Stimulated activated CD8-positive, alpha-beta memory T cell treated with anti-CD3 and anti-CD28 coated beads, Interleukin-15, amount 100 ng/mL, for 48 hours (primary cell): ENCODE data around the gene OPALIN.

Experiments used
- DNase-seq, 2 donors: peaks; one replicate each; pipeline ENCODE4 v3.0.0-alpha.2; 2020; ENCODE audit warnings: low read depth in 2 of 2

OPALIN gene

DNA sequence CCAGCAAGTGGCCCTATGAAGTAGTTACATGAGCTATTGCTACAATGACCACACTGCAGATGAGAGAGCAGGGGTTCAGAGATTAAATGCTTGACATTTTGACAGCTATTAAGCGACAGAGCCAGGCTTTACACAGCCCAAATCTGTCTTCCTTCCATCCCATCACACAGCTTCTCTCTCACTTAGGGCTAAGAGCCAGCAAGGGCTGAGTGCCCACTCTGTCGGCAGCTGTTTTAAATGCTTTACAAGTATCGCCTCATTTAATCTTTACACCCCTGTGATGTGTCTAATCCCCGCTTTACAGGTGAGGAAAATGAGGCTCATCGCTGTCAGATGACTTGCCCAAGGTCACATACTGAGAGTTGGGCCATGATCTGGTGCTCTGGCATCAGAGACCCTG is 15.2 kb upstream of the OPALIN start:
- no peak for DNase-seq

DNA sequence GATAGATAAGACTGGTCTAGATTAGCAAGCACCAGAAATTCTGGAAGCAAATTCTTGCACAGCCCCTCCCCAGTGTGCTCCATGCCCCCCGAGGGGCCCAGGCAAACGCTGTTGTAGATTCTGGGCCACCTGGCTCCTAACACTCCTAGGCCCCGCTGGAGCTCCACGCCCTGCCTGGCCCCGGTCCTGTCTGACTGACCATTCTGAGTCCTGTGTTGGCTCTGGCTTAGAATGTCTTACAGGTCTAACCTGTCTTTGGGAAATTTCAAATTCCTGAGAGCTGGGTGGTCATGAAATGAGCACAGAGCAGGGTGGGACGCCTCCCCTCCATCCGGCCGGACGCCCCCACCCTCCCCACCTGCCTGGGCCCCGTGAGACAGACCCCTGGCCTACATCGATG is 12.6 kb upstream of the OPALIN start:
- DNase-seq: no peak

DNA sequence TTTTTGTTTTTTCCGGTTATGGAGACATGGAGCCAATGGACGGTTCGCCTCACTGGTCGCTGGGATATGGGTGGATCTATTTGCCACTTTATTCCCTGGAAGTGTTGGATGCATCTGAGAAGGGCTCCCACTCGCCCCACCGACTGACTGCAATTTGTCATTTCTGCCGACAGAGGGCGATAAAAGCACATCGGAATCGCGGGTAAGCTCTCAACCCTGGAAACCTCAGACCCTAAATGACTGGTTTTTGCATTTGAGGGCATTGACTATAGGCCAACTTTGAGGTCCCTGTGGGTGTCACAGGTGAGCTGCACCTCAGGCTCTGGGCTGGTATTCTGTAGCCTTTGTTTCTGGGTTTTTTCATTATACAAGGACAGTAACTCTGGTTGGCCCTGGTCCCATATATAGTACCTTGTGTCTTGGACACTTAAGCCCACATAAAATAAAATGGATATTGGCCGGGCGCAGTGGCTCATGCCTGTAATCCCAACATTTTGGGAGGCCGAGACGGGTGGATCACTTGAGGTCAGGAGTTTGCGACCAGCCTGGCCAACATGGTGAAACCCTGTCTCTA is 11.9 kb upstream of the OPALIN start:
- peak in 1 of 2 donors; percentile 8 for DNase-seq

DNA sequence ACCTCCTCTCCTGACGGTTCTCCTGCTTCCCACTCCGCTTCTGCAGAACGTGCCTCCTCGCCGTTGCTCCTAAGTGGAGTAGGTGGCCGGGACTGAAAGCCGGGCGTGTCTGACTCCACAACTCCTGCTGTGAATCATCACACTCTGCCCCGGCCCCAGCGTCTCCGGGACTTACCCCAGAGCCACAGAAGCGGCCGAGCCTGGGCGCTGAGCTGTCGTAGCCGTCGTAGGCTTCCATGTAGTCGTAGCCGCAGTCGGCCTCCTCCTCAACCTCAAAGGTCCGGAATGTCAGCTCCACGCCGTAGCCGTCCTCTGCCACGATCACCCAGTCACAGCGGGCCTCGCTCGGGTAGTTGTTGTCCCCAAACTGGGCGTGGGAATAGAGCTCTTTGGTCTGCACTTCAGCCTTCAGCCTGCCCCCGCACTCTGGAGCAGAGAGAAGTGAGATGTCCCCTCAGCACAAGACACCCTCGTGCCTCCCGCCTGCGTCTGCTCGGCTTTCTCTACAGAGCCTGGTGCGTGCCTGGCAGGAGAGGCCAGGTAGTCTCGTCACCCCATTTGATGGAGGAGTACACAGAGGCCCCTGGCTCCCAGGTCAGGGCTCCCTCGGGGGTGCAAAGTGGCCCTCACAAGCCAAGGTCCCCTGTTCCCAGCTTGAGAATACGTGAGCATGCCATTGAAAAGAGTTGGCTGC is 11.2 kb upstream of the OPALIN start:
- DNase-seq: no peak

DNA sequence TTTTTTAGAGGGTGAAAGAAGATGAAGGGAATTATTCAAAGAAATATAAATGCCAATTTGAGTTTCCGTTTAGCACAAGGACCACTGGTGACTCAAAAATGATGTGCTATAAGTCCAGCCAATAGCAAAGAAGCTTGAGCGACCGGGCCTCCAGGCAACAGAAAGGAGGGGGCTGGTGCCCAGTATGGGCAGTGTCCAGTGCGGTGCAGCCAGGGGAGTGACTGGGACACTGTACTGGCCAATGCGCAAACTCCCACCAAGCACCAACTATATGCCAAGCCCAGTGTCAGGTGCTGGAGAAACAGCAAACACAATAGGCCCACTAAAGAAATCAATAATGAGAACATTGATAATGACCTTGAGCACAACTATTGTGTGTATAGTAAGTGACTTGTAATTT is 10.2 kb upstream of the OPALIN start:
- no peak for DNase-seq

DNA sequence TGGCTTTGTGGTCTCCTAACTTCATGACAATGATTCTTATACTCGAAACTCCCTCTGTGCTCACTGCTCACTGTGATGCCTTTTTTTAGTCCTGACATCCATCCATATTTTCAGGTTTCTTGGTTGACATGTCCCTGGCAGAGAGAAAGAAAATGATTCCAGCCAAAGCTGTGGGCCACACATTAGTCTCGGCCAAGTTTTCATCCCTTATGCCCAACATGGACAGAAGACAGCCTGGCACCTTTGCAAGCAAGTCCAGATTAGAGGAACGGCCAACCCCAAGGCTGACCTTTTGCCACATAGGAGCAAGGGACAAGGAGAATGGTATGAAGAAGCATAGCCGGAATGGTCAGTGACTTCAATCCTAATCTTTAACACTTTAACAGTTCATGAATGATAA is 8.7 kb upstream of the OPALIN start:
- DNase-seq: no peak

DNA sequence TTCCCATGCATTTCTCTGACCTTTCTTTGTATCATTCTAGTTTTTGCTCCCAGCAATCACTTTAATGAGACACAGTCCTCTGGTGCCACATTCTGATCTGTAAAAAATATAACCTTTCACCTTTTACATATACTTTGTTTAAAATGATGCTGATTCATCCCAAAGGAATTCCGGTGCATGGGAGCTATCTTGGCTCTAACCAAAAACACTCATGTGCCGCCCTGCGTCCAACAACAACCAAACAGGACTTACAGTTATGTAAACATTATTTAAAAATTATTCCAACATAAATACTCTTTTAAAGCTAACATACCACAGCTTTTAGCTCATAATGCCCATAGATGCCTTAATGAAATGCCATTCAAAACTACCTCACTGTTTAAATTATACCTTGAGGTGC is 7.7 kb upstream of the OPALIN start:
- DNase-seq: no peak

DNA sequence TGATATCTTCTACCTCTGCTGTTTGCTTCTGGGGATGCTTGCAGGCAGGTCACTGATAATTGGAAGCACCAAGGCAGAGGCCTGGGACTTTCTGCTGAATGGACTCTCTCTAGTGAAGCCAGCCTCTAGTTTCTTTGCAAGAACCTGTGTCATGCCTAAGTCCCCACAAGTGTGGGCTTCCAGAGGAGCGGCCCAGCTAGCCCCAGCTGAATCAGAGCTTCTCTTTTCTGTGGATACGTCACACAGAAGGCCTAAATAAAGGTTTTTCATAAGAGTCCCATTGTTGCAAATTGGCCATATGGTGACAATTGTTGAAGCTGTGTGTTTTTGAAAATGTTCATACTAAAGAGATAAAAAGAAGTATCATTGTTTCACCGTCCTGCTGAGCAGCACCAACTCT is 6.8 kb upstream of the OPALIN start:
- no peak for DNase-seq

DNA sequence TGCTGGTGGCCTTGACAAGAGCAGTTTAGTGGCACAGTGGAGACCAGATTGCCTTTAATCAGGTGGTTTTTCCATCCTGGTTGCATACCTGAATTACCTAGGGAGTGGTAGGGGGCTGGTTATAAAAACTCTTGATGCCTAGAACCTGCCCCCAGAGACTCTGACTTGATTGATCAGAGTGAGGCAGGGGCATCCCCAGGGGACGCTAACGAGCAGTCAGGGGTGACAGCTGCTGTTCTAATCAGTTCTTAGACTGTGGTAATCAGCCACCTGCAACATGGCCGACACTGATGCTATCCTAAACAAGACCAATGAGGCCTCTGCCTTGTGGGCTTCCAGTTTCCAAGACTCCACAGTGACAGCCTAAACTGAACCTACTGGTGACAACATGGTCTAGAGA is 2.0 kb upstream of the OPALIN start:
- no peak for DNase-seq

DNA sequence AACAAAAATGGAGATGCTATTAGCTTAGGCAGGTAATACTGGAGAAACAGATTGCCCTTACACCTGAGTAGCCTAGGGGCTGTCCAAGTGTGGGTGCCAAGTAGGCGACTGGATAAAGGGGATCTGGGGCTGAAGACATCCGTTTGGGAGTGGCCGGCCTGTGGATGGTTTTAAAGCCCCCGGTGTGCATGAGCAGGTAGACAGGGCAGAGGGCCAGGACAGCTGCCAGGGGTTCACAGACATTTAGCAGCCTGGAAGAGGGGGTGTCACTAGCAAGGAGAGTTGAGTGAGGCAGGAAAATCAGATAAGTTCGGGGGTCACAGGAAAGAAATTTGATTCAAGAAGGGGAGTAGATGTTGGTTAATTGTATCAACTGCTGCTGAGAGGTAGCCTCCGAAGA is 1.5 kb upstream of the OPALIN start:
- no peak for DNase-seq

DNA sequence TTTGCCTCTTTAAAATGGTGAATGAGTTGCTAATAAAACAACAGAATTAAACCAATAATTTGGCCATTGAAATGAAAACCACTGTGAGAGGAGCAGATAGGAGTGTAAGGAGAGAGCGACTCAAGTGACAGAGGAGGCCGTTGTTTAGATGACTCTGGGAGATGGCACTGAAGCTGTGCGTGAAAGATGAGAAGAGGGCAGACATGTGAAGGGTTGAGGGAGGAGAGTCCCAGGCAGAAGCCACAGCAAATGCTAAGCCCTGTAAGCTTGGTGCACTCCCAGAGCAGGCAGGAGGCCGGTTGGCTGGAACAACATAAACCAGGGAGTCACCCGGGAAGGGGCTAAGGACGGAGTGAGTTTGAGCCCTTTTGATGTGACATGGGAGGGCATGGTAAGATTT is 814 bp upstream of the OPALIN start:
- DNase-seq: no peak

DNA sequence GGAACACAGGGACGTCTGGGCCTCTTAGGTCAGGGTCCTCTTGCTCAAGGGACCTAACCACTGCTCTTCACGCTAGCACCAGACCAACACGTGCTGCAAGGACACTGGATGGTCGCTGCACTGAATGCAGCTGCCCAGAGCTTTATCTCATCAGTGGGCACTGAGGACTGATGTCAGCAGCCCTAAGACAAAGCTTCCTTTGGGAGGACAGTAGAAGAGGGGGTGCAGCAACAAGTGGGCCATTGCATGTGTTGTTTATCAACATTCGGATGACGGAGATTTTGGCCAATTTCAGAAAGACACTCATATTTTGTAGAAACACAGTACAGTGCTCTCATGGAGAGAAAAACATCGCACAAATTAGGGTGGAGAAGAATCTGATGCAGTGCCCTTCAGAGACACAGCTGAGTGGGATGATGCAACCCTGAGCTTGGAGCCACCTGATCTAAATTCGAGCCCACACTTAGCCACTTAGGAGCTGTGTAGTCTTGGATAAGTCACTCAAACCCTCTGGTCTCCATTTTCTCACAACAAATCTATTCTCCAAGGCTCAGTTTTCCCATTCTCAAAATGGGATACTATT is 1.7 kb downstream of the OPALIN start:
- no peak for DNase-seq

DNA sequence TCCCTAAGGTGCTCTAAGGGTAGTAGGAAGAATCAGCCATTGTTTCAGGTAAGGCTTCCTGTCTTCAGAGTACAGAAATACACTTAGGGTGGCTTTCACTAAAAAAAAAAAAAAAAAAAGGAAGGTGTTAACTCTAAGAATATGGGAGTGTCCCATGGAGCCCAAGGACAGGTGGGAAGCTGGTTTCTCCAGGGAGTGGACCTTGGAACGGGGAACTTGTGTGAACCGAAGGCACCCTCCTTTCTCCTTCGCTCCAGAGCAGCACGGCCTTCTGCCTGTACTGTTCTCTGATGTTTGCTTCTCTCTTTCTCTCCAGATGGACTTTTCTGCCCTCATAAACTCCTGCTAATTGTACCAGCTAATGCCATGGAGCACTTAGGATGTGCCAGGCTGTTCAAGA is 6.2 kb downstream of the OPALIN start:
- no peak for DNase-seq

DNA sequence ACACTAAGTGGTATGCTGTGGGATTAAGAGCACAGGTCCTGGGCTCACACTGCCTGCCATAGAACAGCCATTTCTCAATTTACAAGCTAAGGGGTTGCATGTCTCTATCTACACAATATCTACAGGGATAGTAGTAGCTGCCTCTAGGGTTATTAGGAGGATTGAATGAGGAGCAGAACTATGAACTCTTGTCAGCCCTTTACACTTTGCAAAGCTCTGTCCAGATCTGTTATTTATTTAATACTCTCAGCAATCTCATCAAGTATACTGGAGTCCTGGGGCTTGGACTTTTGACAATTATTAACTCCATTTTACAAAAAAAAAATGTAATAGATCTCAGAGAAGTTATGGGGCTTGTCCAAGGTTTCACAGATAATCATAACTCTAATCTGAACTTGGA is 6.8 kb downstream of the OPALIN start:
- no peak for DNase-seq

DNA sequence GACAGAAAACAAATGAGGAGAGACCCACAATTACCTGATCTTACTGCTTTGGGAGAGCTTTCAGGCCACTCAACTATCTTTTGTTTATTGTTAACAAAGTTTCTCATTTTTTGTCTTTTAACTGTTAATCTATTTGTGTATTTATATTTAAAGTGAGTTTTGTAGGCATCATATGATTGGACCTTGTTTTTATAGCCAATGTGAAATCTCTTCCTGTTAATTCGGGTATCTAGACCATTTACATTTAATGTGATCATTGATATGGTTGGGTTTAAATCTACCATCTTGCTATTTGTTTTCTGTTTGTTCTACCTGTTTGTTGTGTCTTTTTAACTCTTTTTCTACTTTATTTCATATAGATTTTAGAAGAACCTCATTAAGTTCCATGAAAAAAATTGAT is 12.5 kb downstream of the OPALIN start:
- DNase-seq: no peak

DNA sequence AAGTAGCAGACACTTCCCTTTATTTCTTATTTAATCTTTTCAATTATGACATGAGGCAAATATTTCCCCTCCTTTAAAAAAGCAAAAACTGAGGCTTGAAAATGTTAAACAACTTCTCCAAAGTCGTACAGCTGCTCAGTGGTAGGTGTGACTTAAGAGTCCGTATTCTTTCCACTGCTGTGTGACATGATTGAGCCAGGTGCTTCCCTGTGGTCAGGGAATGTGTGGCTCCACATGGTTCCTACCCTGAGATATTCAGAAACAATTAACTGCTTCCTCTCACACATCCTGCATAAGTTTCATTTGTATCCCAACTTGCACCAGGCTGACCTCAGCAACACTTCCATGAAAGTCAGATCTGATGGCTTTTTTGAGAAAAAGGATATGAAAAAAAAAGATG is 13.6 kb downstream of the OPALIN start:
- no peak for DNase-seq

DNA sequence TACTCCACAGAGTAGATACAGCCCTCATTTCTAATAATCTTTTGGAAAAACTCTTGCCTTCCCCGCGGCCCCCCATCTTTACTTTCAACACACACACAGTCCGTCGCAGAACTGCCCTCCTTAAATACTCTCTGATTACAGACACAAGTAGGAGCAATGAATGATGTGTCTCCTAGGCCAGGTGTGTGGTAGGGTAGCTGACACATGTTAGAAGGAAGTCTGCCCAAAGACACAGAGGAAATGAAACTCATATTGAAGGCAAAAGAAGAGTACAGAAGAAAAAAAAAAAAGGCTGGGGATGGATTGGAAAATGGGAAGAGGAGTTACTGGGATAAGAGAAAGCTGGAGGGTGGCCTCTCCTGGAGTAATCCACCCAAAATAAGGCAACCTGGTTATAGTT is 14.6 kb downstream of the OPALIN start:
- no peak for DNase-seq

DNA sequence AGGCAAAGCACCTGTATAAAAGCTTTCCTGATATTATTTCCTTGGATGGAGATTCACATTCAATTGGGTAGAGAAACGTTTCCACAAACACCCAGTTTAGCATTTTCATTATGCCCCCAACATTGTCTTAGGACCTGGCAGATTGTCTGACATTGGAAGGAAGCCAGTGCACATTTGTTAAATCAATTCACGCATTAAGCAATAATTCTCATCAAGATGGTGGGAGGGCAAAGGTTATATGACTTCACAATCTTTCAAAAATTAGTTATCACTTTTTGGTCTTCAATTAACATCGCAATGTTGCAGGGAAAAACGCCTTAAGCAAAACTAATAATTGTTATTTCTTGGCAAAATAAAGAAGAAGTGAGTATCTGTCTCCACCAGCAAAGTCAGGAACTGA is 16.4 kb downstream of the OPALIN start:
- no peak for DNase-seq

DNA sequence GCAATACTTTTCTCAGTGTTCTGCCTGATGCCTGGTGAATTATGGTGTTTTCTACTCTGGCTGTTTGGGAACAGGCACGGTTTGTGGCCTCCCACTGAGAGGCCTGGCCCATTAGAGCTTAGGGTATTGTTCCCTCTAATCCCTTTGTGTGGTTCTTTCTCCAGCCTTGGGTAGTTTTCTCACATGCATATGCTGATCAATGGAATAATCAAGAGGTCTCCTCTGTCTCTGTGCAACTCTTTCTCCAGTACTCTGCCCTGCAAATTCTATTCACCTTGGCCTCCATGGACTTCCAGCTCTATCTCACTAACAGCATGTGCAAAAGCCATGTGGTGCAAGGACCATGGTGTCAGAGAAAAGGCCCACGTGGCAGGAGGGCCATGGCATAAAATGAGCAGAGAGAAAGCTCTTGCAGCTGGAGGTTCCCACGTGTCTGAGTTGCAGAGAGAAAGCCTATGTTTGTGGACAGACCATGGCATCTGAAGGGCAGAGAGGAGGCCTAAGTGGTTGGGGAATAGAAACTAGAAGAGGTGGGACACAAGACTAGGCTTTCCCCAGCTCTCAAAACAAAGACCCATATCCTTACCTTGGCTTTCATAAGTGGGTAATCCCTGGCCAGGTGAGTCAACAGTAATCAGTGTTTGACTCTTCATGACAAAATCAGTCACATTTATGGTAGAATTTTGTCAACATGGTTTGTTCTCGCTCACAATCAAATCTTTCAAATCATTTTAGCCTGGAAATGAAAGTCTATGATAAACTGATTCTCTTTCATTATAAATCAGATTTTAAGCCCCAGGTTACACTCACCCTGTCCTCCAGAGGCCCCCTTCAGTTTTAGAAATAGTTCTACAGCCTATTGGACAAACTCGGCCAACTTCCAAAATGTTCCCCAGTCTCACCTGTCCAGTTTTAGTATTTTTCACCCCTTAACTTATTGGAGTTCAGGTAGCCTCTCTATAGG is 17.3 kb downstream of the OPALIN start:
- peak in 1 of 2 donors; percentile 1 for DNase-seq

DNA sequence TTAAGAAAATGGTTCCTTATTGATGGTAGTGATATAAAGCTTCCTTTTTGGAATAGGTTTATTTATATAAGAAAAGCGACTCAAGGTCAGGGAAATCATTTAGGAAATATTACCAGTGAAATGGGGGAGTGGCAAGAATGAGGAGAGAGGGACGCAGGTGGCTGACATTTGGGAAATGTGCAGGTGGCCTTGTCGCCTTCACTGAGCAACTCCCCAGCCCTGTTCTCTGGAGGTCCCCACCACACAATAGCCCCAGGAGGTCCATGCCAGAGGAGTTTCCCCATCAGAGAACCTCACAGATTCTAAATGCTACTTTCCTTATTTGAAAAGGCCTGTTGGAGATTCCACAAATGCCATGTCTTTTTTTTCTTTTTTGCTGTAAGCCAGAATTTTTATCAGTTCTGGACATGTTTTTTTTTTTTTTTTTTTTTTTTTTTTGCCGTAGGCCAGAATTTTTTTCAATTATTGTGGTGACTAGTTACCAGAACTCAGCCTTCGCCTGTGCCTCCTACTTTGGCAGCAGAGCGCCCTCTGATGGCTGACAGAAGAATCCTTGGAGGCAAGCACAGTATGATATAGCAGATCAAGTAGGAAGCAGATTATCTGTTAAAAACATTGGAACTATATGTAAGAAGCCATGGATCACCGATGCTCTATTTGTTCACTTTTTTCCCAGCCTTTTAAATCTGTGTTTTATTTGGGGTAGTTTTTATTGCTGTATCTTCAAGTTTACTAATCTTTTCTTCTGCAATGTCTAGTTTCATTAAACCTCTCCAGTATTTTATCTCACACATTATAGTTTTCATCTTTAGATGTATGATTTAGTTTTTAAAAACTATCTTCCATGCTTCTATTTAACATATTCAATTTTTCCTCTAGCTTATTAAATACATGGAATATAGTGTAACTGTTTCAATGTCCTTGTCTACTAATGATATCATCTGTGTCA is 18.6 kb downstream of the OPALIN start:
- peak; percentile 19 to 25 for DNase-seq

DNA sequence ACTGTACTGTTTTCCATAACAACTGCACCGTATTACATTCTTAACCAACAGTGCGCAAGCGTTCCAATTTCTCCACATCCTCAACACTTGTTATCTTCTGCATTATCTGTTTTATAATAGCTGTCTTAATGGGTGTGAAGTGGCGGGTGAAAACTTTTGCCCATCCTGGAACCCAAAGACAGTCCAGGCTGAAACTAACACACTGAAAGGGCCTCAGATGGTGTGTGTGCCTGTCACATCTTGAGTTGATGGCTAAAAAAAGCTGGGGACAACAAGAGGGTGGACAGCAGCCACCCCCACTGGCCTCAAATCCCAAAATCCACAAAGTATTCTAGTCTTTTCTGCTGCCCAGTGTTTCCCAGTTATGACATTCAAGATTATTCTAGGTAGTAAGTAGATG is 19.4 kb downstream of the OPALIN start:
- DNase-seq: no peak
